HG03460 (cell line): ENCODE measurements around the gene SLC18A3.
A peak's percentile ranks its signal among the peaks of the same experiment; 100 is the strongest.

ENCODE experiments used
- ATAC-seq: cut with Tn5 transposase; IDR thresholded peaks from one replicate; pipeline ENCODE4 v1.9.1; 2021; ENCODE audit not compliant: unreplicated experiment

Gene SLC18A3

GRCh38 chr10:49595713-49596492 lies 14.2 kb upstream of the SLC18A3 start:
- no peak for ATAC-seq

- ATAC-seq: no peak
Observed at GRCh38 chr10:49596493-49596809, 13.7 kb upstream of the SLC18A3 start.

GRCh38 chr10:49596836-49597235 lies 13.3 kb upstream of the SLC18A3 start:
- ATAC-seq: no peak

- no peak for ATAC-seq
Observed at GRCh38 chr10:49597426-49598163, 12.5 kb upstream of the SLC18A3 start.

- ATAC-seq: no peak
Observed at GRCh38 chr10:49598164-49598856, 11.8 kb upstream of the SLC18A3 start.

- no peak for ATAC-seq
Observed at GRCh38 chr10:49598986-49599385, 11.1 kb upstream of the SLC18A3 start.

GRCh38 chr10:49599546-49599945 lies 10.6 kb upstream of the SLC18A3 start:
- no peak for ATAC-seq

- ATAC-seq: no peak
Observed at GRCh38 chr10:49600046-49600445, 10.1 kb upstream of the SLC18A3 start.

GRCh38 chr10:49600781-49601400 lies 9.2 kb upstream of the SLC18A3 start:
- ATAC-seq: no peak

- no peak for ATAC-seq
Observed at GRCh38 chr10:49601857-49602256, 8.3 kb upstream of the SLC18A3 start.

- ATAC-seq: no peak
Observed at GRCh38 chr10:49602380-49603023, 7.6 kb upstream of the SLC18A3 start.

GRCh38 chr10:49605216-49605938 lies 4.7 kb upstream of the SLC18A3 start:
- ATAC-seq: no peak

- ATAC-seq: no peak
Observed at GRCh38 chr10:49605939-49606509, 4.1 kb upstream of the SLC18A3 start.

- peak; percentile 78 for ATAC-seq
Observed at GRCh38 chr10:49606981-49607535, 3.1 kb upstream of the SLC18A3 start.

- ATAC-seq: no peak
Observed at GRCh38 chr10:49608166-49609005, 1.7 kb upstream of the SLC18A3 start.

GRCh38 chr10:49609006-49609282 lies 1.2 kb upstream of the SLC18A3 start:
- no peak for ATAC-seq

GRCh38 chr10:49609283-49610113 lies 612 bp upstream of the SLC18A3 start:
- ATAC-seq: no peak

GRCh38 chr10:49610458-49611165 lies 502 bp downstream of the SLC18A3 start:
- ATAC-seq: no peak
